GM18507 (cell line): ENCODE results near the gene SFXN4.
"Not testable (repeated sequence)": the region's sequence is repeated elsewhere in the genome, so short reads cannot be mapped to it uniquely, and the experiment has no call there.

Source experiments
- DNase-seq: peaks from one replicate; pipeline ENCODE4 v3.0.0; 2011; ENCODE audit warnings: low read depth; ENCODE audit not compliant: insufficient read length; ENCODE audit errors: extremely low spot score
- FAIRE-seq: peaks from 2 replicates; lab custom pipeline; 2011; peaks lifted over from hg19 to GRCh38; lab: Jason Lieb, UNC

SFXN4 gene

DNA sequence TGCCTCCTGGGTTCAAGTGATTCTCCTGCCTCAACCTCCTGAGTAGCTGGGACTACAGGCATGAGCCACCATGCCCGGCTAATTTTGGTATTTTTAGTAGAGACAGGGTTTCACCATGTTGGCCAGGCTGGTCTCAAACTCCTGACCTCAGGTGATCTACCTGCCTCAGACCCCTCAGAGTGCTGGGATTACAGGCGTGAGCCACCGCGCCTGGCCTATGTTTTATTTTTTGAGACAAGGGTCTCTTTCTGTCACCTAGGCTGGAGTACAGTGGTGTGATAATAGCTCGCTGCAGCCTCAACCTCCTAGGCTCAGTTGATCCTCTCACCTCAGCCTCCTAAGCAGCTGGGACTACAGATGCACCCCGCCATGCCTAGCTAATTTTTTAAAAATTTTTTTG lies 13.9 kb downstream of the SFXN4 start:
- not testable (repeated sequence) for DNase-seq, FAIRE-seq

DNA sequence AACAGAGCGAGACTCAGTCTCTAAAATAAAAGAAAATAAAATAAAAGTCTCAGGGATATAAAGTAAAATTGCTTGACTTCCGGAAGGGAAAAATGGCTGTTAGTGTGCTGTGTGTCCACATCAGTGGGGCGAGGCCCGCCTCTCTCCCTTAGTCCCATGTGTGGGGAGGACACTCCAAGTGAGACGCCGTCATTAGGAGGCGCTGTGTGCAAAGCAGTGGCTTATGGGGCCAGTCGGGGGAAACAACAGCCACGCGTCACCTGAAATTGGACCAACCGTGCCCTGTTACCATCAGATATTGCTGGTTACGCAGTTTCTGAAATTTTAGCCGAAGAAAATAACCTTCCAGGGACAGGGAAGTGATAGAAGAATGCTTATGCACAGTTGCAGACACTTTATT lies 15.8 kb downstream of the SFXN4 start:
- no peak for FAIRE-seq

GRCh38 chr10:119149157-119149556 lies 16.4 kb downstream of the SFXN4 start:
- no peak for FAIRE-seq
- no peak for DNase-seq

More for the DNA sequence above, 15.8 kb downstream of the SFXN4 start:
- DNase-seq: no peak

GRCh38 chr10:119143657-119144056 lies 21.9 kb downstream of the SFXN4 start:
- FAIRE-seq (no peak), DNase-seq (no peak)

DNA sequence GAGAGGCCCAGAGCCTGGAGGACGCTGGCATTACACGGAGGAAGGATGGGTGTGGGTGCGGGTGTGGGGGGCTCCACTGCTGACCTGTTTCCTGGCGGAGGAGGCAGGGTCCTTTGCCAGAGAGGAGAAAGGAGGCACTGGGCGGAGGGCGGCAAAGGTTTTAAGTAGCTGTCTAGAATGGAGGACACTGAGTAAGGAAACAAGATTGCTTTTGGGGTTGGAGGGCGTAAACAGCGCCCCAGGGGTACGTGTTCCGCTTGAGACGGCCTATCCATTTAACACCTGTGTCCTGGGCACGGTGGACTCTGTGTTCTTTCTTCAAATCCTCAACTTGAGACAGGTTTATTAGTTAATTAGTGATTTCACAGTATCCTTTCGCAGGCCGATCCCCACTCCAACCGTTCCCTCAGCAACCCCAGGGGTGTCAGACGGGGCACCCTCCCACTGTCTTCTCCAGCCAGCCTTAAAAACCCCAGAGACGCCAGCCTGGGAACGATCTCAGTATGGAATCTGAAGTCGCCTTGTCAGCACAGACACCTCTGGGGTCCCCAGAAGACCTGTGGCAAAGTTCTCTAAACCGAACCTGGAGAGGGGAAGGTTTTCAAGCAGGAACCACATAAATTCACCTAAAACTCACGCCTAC lies 24.8 kb downstream of the SFXN4 start:
- FAIRE-seq (no peak), DNase-seq (no peak)

DNA sequence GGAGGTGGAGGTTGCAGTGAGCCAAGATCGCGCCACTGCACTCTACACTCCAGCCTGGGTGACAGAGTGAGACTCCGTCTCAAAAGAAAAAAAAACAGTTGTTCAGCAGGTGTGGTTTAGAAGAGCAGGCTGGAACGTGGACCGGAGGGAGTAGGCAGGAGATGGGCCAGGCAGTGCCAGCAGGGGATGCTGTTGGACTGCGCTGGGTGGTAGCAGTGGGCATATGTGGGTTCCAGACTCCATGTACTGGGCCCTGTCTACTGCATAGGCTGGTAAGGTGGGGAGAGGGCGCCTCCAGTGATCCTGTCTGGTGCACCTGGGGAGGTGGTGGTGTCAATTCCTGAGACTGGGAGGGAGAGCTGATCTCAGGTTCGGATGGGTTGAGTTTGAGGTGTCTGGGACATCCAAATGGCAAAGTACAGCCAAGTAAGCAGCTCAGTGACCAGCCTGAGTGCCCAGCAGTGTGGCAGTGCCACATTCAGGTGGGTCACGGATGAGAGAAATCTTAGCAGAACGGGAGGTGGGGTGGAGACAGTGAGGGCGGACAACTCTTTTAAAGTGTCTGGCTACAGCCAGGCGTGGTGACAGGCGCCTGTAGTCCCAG lies 25.9 kb downstream of the SFXN4 start:
- FAIRE-seq: no peak

GRCh38 chr10:119138346-119139306 lies 26.9 kb downstream of the SFXN4 start:
- DNase-seq (no peak), FAIRE-seq (no peak)

More for the DNA sequence above, 25.9 kb downstream of the SFXN4 start:
- DNase-seq: no peak

GRCh38 chr10:119137878-119138277 lies 27.6 kb downstream of the SFXN4 start:
- not testable (repeated sequence) for DNase-seq, FAIRE-seq

DNA sequence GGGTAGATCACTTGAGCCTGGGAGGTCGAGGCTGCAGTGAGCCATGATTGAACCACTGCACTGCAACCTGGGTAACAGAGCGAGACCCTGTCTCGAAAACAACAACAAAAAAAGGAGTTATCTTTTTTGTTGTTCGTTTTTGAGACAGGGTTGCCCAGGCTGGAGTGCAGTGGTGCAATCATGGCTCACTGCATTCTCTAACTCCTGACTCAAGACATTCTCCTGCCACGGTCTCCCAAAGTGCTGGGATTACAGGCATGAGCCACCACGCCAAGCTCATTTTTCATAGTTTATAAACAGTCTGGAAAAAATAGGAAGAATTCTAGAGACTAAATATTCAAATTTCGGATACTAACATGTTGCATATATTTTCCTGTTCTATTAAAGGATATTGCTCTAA lies 29.4 kb downstream of the SFXN4 start:
- FAIRE-seq (no peak), DNase-seq (no peak)

GRCh38 chr10:119135513-119135881 lies 30.0 kb downstream of the SFXN4 start:
- DNase-seq (no peak), FAIRE-seq (no peak)

DNA sequence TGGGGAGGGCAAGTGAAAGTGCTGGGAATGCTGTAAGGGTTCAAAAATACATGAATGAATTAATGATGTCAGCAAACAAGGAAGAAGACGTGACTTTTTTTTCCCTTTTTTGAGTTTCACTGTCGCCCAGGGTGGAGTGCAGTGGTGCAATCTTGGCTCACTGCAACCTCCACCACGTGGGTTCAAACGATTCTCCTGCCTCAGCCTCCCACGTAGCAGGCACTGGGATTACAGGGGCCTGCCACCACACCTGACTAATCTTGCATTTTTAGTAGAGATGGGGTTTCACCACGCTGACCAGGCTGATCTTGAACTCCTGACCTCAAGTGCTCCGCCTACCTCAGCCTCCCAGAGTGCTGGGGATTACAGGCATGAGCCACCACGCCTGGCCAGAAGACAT lies 31.6 kb downstream of the SFXN4 start:
- FAIRE-seq (no peak), DNase-seq (no peak)

- no peak for DNase-seq
- no peak for FAIRE-seq
Measured at GRCh38 chr10:119132521-119133345, 32.8 kb downstream of the SFXN4 start.

DNA sequence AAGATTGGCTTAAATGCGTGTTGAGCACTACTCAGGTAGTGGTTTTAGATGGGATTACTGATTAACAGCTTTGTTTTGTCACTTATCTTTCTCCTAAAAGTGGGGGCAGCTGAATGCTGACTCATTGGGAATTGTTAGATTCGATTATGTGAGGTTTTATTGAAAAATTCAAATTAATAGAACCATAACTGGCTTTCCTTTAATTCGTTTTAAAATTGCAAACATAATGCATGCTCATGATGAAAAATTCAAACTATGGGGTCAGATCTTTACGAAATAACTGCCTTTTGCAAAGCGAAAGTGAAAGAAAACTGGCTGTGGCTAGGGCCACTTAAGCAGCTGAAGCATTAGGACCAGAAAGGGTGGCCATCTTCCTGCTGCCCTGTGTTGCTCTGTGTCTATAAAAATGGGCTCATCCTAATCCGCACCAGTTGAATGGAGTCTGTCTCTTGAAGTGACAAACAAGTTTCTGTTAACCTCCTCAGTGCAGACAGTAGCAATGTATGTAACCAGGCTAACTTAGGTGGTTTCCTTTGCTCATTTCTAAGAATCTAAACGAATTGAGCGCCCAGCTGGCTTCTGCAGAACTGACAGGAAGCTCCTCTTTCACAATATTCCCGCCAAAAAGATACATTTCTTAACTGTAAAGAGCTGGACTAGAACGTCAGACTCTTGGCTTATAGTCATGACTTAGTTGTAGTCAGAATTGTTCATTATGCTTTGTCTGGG lies 33.8 kb downstream of the SFXN4 start:
- DNase-seq (peak; percentile 20), FAIRE-seq (peak; percentile 69)

GRCh38 chr10:119129721-119130120 lies 35.8 kb downstream of the SFXN4 start:
- DNase-seq (no peak), FAIRE-seq (no peak)

DNA sequence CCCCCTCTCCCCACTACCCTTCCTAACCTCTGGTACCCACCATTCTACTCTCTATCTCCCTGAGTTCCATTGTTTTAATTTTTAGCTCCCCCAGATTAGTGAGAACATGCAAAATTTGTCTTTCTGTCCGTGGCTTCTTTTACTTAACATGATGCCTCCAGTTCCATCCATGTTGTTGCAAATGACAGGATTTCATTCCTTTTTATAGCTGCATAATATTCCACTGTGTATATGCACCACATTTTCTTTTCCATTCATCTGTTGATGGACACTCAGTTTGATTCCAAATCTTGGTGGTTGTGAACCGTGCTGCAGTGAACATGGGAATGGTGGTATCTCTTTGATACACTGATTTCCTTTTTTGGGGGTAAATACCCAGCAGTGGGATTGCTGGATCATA lies 39.6 kb downstream of the SFXN4 start:
- no peak for FAIRE-seq
- no peak for DNase-seq

- DNase-seq (no peak), FAIRE-seq (no peak)
Measured at GRCh38 chr10:119120875-119121274, 44.6 kb downstream of the SFXN4 start.

DNA sequence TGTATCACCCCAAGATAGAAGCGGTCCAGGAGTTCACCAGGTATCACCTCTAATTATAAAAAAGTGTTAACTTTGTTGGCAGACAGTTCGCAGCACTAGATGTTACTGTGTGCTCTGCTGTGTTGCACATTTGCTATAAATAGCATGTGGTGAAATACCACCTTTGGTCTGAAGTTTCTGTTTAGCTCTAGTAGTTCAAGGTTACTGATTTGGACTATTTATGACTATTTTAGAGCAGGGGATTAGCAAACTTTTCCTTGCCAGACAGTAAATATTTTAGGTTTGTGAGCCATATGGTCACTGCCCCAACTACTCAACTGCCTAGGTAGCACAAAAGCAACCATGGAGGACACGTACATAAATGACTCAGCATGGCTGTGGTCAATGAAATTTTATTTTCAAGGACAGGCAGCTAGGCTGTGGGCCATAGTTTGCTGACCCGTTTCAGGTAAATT lies 45.1 kb downstream of the SFXN4 start:
- FAIRE-seq: peak; percentile 99
- peak; percentile 37 for DNase-seq

GRCh38 chr10:119119400-119119799 lies 46.1 kb downstream of the SFXN4 start:
- DNase-seq (no peak), FAIRE-seq (peak; percentile 44)

DNA sequence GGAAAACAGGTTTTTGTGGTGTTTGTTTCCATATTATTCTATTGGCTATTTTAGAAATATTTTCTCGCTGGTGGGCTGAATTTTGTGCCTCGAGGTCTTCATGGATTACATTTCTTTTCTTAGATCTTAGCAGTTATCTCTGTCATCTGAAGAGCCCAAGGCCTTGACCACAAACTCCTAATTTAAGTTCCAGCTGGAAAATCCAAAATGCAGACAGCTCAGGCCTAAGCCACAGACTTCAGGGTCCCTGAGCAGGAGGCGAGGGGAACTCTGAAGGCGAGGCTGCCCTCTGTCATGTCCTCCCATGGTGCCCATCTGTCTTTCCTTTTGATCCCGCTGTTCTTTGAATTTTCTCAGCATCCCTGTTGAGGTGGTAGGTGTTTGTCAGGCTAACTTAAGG lies 47.3 kb downstream of the SFXN4 start:
- DNase-seq (no peak), FAIRE-seq (no peak)
